22Rv1 (cell line): ENCODE measurements around the gene ANK2.
"Not testable (repeated sequence)": the region's sequence is repeated elsewhere in the genome, so short reads cannot be mapped to it uniquely, and the experiment has no call there.

Source experiments
- H3K27ac ChIP-seq: fragments of 450-650 bp; 2 replicates; pipeline ENCODE4 v1.5.1; 2017
- ZFX ChIP-seq: fragments of 450-650 bp; IDR thresholded peaks from 2 replicates; pipeline ENCODE4 v1.6.1; 2017; ENCODE audit warnings: antibody characterized with exemption, borderline replicate concordance
- TF ChIP-seq, protein P1 (sequence below): fragments of 450-650 bp; IDR thresholded peaks from 2 replicates; pipeline ENCODE4 v1.5.1; 2017; ENCODE audit warnings: mild to moderate bottlenecking

ANK2 gene

DNA sequence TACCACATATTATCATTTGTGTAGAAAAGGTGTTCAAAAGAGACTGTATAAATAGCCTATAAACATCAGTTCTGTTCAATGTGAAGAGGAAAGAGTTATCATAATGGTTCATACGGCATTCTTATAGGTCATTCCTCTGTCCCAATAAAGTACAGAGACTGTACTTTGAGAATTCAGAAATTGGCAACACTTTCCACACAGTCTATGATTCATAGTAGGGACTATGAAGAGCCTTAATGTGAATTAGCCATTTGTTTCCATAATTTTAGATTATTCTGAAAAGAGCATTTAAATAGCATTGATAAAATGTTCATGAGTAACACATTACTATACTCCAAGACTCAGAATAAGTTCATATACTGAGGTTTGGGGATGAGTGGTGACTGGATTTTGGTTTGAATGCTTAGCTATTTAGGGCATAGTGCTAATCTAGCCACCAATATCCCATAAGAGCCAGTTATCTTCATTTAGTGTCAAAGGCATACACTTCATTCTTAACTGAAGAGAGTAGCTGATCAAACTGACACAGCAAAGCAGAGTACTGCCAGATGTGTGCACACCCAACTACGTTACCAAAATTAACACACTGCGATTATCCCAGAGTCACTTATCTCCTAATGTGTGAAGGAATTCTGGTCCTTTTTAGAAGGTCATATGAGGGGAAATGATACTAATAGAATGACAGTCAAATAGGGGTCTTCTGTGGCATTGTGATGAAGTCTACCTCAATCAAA lies 10.2 kb downstream of the ANK2 start:
- no peak overlapping the region for H3K27ac ChIP-seq
- TF ChIP-seq ZFX, result no peak

DNA sequence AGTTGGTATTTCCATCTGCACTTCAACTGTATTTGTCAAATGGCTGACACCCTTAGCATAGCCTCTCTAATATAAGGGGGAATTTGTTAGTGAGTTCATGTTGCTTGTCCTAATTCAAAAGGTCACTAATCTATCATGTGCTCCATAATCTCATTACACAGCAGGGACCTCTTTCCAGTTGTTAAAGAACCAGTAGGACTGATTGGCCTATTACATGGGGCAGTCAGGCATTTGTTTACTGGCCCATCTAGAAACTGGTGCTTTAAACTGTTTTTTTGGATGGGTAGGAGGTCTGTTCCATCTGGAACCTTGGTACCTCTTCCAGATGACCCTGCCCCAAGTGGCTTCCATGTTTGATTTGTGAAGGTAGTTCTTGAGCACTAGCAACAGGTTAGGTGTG lies 11.4 kb downstream of the ANK2 start:
- TF ChIP-seq, protein P1, sequence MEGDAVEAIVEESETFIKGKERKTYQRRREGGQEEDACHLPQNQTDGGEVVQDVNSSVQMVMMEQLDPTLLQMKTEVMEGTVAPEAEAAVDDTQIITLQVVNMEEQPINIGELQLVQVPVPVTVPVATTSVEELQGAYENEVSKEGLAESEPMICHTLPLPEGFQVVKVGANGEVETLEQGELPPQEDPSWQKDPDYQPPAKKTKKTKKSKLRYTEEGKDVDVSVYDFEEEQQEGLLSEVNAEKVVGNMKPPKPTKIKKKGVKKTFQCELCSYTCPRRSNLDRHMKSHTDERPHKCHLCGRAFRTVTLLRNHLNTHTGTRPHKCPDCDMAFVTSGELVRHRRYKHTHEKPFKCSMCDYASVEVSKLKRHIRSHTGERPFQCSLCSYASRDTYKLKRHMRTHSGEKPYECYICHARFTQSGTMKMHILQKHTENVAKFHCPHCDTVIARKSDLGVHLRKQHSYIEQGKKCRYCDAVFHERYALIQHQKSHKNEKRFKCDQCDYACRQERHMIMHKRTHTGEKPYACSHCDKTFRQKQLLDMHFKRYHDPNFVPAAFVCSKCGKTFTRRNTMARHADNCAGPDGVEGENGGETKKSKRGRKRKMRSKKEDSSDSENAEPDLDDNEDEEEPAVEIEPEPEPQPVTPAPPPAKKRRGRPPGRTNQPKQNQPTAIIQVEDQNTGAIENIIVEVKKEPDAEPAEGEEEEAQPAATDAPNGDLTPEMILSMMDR, result no peak
- TF ChIP-seq ZFX, result no peak
- H3K27ac ChIP-seq, result no peak overlapping the region

DNA sequence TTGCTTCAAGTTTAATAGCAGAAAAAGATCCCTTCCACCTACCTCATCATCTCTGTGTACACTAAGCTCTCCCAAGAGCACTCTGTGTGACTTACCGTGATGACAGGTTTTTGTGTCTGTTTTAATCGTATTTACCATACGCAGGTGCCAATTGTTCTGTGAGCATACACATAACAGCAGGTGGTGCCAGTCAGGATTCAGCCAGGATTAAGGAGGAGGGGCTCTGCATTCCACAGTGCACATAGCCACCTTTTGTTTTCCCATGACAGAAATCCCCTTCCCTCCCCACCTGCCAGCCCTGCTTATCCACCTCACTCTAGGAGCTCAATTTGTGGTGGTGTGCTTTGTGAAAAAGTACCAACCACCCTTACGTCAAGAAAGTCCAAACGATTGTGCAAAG lies 14.8 kb downstream of the ANK2 start:
- H3K27ac ChIP-seq, result no peak overlapping the region
- TF ChIP-seq, protein P1, result 0 out of 2 replicates have a peak, but pooled peaks have one; percentile 10
- no peak for TF ChIP-seq ZFX

DNA sequence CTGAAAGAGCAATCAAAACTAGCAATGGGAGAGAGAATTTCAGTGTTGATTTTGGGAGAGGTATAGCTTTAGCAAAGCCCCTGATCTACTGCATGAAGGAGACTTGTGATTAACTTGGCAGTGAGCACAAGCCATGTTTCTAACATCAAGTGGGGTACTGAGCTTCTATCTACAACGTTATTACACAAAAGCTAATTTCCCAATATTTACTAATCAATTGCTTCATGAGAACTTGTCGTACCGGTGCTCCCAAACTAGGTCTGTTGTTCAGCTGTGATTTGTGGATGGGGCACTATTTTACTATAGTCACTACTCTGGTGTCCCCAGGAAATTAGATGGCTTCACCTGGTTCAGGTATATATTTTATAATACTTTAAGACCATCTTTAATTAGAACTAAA lies 16.2 kb downstream of the ANK2 start:
- no peak overlapping the region for H3K27ac ChIP-seq
- no peak for TF ChIP-seq ZFX
- TF ChIP-seq, protein P1, result no peak

DNA sequence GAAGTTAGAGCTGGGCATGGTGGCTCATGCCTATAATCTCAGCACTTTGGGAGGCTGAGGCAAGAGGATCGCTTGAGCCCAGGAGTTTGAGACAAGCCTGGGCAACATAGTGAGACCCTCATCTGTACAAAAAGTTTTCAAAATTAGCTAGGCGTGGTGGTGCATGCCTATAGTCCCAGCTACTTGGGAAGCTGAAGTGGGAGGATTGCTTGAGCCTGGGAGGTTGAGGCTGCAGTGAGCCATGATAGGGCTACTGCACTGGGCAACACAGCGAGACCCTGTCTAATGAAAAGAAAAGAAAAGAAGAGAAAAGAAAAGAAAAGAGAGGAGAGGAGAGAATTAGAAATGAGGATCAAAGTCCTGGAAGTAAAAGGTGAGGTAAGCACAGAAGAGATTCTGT lies 19.3 kb downstream of the ANK2 start:
- not testable (repeated sequence) for H3K27ac ChIP-seq

DNA sequence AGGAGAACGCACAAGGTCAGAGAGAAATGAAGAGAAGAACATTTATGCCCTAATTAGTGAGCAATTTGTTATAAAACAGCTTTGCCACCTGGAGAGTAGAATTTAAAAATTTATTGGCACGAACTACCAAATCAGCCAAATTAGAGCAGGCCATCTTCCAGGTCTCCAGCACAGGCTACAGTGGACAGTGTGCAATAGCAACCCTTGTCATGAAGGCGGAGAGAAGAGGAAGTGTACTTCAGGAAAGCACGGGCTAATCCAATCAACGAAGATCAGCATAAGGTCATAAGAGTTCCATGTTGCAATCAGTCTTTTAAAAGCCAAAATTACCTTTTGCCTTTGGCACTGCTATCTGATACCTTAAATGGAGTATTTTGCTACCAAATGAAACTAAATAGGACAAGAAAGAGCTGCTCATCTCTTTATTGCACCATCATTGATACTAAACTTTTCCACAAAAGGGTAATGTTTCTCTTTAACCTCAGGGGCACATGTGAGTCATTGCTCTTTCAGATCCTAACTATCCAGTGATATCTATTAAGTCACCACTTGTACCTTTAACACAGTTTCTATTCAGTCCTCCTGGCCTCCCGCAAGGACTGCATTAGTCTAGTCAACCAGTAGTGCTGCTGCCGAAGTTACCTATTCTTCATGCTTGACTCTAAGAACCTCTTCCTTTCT lies 19.9 kb downstream of the ANK2 start:
- H3K27ac ChIP-seq, result no peak overlapping the region
- no peak for TF ChIP-seq ZFX
- TF ChIP-seq, protein P1, result no peak

DNA sequence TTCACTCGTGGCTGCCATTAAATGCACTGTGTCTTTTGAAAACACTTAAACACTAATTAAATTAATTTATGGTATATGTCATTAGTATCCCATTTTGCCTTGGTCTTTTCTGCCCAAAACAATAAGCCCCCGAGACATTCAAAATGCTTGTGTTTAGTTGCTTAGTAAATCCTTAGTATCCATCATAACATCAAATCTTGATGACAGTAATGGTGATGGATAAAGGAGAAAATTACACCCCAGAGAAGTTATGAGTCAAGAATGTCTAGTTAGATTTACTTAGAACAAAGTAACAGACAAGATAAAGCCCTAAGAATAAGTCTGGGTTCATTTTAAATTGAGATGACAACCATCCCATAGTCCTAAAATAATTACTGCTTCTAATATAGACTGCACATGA lies 21.3 kb downstream of the ANK2 start:
- no peak overlapping the region for H3K27ac ChIP-seq
- no peak for TF ChIP-seq ZFX
- TF ChIP-seq, protein P1, result no peak

DNA sequence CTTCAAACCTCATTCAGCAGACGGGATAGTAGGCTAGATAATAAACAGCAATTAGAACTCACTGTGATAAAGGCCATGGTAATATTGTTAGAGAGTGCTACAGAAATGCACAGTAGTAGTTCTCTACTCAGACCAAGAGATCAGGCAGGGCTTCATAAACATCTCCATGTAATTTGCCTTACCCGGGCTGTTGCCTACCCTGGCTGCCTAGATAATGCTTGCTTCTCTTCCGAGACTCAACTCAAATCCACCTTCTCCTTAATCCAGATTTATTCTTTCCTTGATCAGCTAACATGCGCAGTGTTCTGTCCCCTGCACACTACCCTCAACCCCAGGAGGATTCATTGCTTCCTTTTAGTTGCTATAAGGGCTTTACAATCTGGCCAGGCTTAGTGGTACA lies 21.8 kb downstream of the ANK2 start:
- no peak for TF ChIP-seq ZFX
- TF ChIP-seq, protein P1, result no peak
- H3K27ac ChIP-seq, result no peak overlapping the region
